NCI-H2227 (cell line): ENCODE data around the gene TRIM33.
"Not testable (repeated sequence)": the region's sequence is repeated elsewhere in the genome, so short reads cannot be mapped to it uniquely, and the experiment has no call there.

ENCODE experiments used
- DNase-seq: peaks from one replicate; lab custom pipeline; 2025; ENCODE audit not compliant: unreplicated experiment; lab: John Stamatoyannopoulos, UW

TRIM33 gene

GRCh38 chr1:114423455-114423854 lies 87.5 kb downstream of the TRIM33 start:
- DNase-seq, result no peak

- DNase-seq, result not testable (repeated sequence)
Observed at GRCh38 chr1:114418948-114419347, 92.1 kb downstream of the TRIM33 start.

DNA sequence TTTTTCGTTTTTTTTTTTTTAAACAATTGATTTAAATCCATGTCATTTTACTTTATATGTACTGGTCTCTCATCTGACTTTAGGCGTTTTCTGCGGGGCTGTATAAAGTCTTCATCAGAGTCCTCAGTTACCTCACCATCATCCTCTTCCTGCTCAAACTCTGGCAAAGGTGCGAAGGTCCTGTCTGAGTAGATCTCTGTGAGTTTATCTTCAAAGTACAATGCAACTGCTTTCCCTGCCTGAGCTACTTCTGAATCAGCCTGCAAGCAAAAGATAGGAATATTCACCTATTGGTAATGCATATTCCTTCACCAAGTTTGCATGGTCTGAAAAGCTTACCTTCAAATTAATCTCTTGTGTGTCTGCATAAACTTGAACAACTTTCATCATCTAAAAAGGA lies 113.4 kb downstream of the TRIM33 start:
- DNase-seq, result no peak

DNA sequence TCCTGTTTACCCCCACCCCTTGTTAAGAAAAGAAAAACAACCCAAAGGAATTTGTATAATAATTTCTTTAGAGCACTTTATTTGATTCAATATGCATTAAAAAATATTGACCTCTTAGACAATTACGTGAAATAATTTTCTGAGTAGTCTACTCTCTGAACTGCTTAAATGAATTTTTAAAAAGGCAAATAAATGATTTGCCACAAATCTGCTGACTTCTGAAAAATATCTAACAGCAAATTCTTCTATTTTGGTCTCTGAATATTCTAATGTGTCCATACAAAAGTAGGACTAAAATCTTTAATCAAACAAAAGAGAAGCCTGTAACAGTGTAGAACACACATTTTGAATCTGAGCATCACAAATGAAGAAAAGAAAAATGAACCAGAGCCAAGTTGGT lies 115.1 kb downstream of the TRIM33 start:
- no peak for DNase-seq

DNA sequence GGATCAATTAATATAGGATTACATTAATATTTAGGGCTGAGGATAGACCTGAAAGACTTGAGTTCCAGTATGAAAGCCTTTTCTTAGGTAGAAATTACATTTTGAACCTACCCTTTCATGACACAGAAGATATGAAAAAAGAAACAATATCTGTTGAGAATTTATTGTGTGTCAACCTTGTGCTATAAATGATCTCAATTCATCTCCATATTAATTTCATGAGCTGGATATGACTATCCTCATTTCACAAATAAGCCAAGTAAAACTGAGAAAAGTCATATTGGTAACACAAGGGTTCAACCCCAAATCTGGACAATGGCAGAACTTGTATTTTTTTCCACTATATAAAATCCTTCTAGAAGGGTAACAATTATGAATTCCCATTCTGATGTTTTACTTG lies 120.0 kb downstream of the TRIM33 start:
- DNase-seq, result no peak

- no peak for DNase-seq
Observed at GRCh38 chr1:114390361-114390760, 120.6 kb downstream of the TRIM33 start.

GRCh38 chr1:114388432-114389003 lies 122.5 kb downstream of the TRIM33 start:
- DNase-seq, result no peak

DNA sequence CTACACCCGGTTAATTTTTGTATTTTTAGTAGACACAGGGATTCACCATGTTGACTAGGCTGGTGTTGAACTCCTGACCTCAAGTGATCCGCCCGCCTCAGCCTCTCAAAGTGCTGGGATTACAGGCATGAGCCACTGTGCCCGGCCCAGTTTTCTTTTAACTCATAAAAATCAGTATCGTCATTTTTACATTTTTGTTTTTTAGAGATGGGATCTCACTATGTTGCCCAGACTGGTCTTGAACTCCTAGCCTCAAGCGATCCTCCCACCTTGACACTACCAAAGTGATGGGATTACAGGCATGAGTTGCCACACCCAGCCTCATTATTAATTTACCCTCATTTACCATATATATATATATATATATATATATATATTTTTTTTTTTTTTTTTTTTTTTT lies 123.4 kb downstream of the TRIM33 start:
- not testable (repeated sequence) for DNase-seq

GRCh38 chr1:114387010-114387360 lies 124.0 kb downstream of the TRIM33 start:
- no peak for DNase-seq

- no peak for DNase-seq
Observed at GRCh38 chr1:114386129-114387009, 124.6 kb downstream of the TRIM33 start.

DNA sequence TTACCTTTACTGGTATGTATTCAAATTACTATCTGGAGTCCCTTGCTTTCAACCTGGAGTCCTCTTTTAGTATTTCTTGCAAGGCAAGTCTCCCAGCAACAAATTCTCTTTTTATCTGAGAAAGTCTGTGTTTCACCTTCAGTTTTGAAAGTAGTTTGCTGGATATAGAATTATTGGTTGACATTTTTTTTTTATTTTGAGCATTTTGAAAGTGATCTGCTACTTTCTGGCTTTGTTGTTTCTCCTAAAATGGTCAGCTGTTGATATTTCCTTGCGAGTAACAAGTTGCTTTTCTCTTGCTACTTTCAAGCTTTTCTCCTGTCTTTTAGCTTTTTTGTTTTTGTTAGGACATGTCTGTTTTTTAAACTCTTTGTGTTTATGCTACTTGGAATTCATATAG lies 126.1 kb downstream of the TRIM33 start:
- no peak for DNase-seq

- no peak for DNase-seq
Observed at GRCh38 chr1:114379987-114380386, 131.0 kb downstream of the TRIM33 start.

DNA sequence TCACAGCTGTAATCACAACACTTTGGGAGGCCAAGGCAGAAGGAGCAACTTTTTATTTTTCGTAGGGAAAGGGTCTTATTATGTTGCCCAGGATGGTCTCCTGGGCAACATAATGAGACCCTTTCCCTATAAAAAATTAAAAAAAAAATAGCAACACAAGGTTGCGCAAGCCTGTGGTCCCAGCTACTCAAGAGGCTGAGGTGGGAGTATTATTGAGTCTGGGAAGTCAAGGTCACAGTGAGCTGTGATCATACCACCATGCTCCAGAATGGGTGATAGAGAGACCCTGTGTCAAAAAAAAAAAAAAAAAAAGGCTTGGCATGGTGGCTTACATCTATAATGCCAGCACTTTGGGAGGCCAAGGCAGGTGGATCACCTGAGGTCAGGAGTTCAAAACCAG lies 131.6 kb downstream of the TRIM33 start:
- DNase-seq, result no peak

DNA sequence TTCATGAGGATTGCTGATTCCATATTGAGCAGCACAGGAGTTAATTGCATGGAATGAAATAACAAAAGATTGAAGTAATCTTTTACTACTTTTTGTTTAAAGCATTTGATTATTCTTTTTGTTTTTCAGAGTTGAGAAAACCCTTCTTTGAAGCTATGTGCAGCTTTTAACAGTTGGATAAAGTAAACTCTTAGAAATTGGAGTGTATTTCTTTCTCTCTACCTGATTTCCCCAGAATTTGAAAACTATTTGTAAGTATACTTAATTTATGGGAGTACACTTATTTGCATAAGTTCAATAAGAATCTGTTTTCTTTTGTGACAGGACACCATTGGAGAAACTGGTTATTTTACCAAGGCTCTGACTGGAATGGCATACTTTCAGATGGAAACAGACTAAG lies 133.6 kb downstream of the TRIM33 start:
- DNase-seq, result no peak

- no peak for DNase-seq
Observed at GRCh38 chr1:114369930-114370329, 141.1 kb downstream of the TRIM33 start.

- not testable (repeated sequence) for DNase-seq
Observed at GRCh38 chr1:114369266-114369919, 141.6 kb downstream of the TRIM33 start.

GRCh38 chr1:114368560-114369255 lies 142.3 kb downstream of the TRIM33 start:
- no peak for DNase-seq

GRCh38 chr1:114367810-114368209 lies 143.2 kb downstream of the TRIM33 start:
- DNase-seq, result no peak

GRCh38 chr1:114363230-114363629 lies 147.8 kb downstream of the TRIM33 start:
- not testable (repeated sequence) for DNase-seq

- no peak for DNase-seq
Observed at GRCh38 chr1:114359791-114360190, 151.2 kb downstream of the TRIM33 start.

- no peak for DNase-seq
Observed at GRCh38 chr1:114355240-114355639, 155.8 kb downstream of the TRIM33 start.

GRCh38 chr1:114353262-114353661 lies 157.7 kb downstream of the TRIM33 start:
- peak; percentile 24 for DNase-seq
